ENCODE data around the gene SMIM7.

SMIM7 gene

DNA sequence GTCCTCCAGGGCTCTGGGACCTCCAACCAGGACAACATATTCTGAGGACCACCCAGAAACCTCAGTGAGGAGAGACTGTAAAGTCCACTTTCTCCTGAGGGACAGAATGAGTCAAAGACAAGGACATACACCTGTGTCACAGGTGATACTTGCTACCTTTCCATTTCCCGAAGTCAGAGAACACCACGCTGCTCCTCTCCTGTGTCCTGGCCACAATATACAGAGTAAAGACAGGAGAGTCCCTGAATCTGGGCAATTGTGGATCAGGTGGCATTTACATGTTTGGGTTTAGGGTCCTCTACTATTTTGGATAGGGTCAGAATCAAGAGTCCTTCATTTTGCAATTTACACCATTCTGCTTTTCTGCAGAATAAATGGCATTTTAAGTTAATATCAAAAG, 36.9 kb downstream of the SMIM7 start:
- DNase-seq (ENCODE audit: low read depth, low spot score), result no peak

DNA sequence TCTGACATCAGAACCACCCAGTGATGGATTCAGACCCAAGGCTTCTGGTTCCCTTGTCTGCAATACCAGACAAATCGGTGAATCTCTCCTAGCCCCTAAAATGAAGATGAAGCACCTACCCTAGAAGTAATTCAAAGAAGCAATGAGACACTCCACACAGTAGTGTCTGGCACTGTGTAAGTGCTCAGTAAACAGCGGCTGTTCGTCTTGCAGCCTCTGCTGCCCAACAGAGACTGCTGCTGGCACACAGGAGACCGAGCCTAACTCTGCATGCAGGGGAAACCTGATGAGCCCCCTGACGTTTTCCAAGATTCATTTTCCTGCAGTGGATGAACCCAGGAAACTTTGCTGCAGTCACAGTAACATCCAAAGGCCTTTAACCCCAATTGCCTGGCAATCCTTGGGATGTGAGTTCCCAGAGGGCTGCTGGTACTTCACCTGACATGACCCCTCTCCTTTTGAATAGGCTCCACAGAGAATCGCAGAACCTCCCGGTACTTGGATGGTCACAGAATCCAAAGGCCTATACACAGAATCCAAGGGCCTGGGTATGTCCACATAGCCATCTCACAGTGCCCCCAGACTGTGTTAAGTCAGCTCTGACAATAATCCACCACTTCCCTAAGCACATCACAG, 38.7 kb downstream of the SMIM7 start:
- no peak for DNase-seq (ENCODE audit: low read depth, low spot score)

DNA sequence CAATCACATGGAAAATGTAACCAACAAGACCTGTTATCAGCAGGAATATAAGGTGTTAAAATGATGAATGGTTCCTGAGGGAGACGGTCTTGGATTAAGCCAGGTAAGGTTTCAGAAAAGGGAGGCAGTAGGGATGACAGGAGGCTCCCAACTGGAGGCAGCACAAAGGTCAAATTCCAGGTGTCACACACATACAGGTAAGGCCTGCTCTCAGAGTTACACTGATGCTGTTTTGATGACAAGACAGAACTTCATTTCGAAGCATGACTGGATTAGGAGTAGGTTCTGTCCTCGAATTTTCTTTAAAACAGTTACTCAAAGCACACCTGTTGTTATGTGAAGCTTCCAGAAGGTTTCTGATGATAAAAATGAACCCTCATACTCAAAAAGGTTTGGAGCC, 39.4 kb downstream of the SMIM7 start:
- DNase-seq (ENCODE audit: low read depth, low spot score), result no peak

DNA sequence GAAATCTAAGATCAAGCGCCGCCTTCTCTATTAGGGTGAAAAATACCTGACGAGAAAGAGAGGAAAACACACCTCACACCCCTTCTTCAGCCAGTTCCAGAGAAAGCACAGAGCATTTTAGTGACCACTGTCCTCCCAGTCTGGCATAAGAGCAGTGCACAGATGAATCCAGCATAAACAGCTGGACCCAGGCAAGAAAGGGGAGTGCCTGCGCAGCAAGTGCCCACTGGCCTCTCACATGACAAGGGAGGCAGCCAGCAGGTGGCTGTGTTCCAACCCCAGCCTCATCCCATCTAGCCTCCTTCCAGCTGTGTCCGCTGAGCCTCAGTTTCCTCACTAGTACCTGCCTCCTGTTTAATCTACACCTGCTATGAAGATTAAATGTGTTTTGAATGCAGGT, 39.9 kb downstream of the SMIM7 start:
- no peak for DNase-seq (ENCODE audit: low read depth, low spot score)

DNA sequence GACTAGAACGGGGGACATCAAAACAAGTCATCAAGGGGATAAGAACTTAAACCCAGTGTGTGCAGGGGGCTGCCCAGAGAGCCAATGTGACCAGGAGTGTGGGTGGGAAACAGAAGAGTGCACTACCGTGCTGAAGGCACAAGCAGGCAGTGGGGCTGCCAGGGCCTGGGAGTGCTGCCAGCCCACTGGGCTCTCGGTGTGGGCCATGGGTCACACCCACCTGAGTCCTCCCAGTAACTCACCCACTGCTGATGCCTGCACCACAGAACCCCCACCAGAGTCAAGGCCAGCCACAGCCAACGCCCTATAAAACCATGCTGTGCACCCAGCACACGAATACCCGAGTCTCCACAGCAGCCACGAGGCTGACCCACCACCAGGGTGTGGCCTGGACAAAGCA, 40.5 kb downstream of the SMIM7 start:
- DNase-seq (ENCODE audit: low read depth, low spot score), result no peak

DNA sequence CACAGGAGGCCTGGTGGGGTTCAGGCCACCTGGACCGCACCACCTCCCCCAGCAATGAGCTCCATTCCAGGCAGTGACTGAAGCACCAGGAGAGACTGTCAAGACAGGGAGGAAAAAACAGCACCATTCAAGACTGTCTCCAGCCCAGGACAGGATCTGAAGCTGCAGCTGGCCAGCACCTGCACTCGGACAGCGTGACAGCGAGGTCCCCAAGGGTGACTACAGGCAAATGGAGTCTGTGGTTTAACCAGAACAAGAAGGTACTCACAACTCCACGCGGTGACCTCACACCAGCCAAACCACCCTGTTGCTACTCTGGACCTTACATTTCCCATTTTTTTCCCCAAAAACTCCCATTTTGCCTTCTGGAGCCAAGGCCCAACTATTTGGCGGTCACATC, 41.7 kb downstream of the SMIM7 start:
- no peak for DNase-seq (ENCODE audit: low read depth, low spot score)

DNA sequence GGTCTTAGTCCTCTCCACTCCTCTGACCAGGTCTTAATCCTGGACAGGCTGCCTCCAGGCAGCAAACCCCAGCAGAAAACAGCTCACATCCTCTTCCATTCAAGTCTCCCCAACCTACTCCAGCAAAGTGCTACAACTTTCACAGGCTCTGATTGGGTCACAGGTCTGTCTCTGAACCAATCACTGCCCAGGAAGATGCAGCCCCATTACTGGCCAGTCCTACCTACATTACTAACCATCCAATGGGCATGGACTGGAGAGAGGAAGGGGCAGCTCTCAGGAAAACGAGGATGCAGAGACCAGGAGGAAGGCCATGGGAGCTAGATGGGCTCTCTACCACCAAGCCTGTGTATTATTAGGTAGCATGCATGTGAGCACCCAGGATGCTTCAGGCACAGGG, 44.1 kb downstream of the SMIM7 start:
- DNase-seq (ENCODE audit: low read depth, low spot score), result no peak

DNA sequence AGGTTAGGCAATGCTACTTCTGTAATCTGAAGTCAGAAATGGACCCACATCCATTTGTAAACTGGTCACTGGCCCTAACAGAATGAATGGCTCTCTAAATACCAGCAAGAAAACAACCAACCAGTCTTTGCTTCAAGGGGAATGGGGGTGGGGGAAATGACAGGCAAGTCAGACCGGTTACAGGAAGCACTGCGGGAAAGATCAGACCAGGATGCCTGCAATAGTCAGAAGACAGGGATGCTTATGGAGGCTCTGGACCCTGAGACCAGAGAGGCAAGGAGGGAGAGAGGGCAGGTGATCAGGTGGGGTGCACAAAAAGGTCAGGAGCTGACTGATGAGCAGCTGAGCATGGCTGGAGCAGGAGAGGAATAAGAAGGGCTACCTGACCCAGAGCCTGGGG, 45.0 kb downstream of the SMIM7 start:
- DNase-seq (ENCODE audit: low read depth, low spot score), result peak; percentile 77

DNA sequence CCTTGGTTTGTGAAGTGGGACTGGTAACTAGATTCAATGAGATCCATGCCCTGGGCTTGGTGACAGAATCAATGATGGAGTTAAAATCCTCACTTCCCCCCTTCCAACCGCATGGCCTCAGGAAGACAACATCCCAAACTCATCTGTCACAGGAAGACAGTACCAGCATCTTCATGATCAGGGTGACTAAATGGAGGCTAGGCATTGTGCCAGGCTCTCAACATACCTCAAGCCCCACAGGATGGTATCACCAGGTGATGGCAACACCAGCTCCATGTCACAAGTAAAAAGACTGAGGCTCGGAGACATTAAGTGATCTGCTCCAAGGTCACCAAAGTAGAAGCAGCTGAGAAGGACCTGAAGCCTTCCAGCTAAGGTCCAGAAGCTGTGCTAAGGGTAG, 46.1 kb downstream of the SMIM7 start:
- DNase-seq (ENCODE audit: low read depth, low spot score), result no peak

DNA sequence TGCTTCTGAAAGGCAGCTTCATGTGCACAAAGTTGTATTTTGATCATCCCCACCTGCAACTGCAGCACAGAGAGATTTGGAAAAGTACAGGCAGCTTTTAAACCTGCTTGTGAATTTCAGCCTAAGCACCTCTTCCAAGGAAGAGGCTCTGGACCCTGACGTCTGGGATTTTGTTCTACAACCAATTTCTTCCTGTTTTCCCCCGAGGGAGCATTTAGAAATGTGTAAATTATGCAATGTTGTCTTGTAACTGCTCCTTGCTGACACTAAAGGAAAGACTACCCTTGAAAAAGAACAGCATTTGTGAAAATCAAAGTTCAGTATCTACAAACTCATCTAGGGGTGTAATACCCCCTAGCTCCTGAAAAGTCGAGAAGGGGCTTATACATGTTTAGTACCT, 47.3 kb downstream of the SMIM7 start:
- no peak for DNase-seq (ENCODE audit: low read depth, low spot score)

DNA sequence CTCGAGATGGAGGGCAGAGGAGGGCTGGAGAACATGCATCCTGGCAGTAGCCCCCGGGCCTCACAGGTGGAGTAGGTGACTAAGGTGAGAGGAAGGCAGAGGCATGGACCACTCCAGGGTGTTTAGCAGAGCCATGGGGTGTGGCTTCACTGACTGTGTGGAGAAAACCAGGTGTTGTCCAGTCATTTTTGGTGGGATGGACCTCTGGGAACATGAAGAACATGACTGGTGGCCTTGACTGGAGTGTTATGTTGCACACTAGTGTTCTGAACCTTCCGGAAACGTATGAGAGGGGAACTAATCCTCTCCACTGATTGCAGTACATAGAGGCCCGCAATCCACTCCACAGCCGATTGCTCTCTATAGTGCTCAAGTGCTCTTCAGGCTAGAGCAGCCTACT, 48.8 kb downstream of the SMIM7 start:
- DNase-seq (ENCODE audit: low read depth, low spot score), result no peak

DNA sequence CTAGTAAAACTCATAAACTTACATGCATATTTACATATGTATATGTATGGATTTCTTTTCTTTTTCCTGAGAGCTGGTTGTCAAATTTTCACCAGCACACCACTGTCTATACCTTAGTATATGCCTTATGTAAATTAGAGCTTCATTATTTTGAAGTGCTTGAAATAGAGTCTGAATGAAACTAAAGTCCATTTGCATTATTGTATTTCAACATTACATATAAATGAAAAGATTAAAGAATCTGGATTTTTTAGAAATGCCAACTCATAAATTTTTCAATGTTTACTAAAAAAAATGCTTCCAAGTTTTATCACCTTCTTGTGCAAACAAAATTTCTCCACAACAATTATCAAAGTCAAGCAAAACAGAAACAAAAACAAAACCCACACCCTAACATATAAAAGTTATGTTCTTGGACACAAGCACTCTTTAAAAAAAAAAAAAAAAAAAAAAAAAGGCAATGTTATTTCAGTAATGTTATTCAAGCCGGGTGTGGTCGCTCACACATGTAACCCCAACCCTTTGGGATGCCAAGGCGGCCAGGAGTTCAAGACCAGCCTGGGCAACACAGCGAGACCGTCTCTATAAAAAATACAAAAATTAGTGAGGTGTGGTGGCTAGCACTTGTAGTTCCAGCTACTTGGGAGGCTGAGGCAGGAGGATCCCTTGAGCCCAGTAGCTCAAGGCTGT, 50.3 kb downstream of the SMIM7 start:
- no peak for DNase-seq (ENCODE audit: low read depth, low spot score)

DNA sequence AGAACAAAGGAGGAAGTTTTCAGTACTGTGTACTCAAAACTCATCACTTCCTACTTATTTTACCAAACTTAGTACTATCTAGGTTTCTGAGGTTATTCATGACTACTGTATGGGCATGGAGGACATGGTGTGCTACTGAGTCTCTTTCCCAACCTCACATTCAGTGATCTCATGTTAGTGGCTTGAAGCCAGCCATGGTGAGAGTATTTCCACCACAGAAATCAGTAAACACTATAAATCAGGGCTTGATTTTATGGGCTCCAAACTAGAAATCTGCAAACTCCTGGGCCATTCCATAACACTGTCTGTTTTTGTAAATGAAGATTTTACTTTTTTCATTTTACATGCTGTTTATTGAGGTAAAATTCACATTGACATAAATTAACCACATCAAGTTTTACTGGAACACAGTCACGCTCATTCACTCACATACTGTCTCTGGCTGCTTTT, 51.6 kb downstream of the SMIM7 start:
- DNase-seq (ENCODE audit: low read depth, low spot score), result no peak

DNA sequence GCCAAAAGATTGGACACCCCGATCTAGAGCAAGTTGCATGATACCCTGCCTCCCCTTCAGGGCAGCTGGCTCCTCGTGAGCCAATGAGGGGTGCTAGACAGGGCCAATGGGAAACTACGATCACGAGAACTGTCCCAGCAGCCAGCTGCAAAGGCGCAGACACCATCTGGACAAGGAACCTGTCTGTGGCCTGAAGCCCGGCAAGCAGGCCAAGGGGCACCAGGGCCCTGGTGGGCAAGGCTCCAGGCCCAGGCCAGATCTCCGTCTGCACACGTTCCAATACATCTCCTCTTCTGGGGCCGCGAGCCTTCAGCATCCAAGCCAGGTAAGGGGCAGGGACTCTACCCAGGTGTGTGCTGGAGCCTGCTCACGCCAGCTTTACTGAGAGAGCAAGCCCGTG, 52.1 kb downstream of the SMIM7 start:
- DNase-seq (ENCODE audit: low read depth, low spot score), result no peak

DNA sequence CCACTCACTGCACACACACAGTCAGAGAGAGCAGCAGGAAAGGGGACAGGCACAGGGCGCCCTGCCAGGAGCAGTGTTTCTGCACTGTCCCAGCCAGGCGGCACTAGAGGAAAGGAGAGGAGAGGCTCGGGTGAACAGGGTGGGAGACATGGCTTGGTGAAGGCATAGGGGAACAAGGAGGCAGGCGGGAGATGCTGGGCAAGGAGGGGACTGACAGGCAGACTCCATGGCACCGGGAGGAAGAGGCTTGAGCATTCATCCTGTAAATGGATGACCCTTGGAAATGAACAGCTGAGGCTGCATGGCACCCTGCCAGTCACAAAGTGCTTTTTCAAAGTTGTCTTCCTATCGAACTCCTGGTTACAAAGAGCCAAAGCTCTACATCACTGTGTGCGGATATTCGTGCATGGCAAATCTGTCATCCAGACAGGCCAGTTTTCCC, 54.4 kb downstream of the SMIM7 start:
- DNase-seq (ENCODE audit: low read depth, low spot score), result no peak

DNA sequence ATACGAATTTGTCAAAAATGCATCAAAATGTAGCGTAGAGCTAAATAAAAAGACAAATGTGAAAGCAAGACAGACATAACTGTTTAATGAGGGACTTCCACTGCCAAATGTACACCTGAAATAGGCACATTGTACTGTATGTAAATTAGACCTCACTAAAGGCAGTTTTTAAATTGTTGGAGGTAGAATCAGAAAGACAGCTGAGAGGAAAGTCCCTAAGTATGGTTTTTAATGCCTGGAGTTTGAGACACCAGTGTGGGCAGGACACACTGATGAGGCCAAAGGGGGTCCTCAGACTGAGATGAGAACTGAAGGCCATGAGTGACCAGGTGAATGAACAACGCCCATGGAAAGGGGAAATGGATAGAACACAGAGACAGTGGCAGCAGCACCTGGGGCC, 54.8 kb downstream of the SMIM7 start:
- no peak for DNase-seq (ENCODE audit: low read depth, low spot score)

DNA sequence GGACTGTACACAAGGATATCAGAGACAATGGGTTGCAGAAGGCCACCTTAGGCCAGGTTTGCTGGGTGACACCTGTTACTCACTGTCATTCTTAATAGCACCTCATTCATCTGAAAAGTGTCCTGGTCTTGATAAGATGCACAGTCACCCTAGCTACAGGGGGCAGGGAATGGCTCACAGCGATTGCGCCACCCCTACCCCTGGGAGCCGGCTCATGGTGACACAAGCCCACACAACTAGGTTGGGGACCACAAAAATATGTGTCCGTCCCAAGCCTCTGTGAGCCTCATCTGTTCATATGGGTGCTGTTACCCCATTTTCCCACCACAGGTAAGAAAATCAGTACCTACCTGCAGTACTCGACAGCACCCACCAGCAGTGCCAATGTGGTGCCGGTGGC, 55.3 kb downstream of the SMIM7 start:
- no peak for DNase-seq (ENCODE audit: low read depth, low spot score)

DNA sequence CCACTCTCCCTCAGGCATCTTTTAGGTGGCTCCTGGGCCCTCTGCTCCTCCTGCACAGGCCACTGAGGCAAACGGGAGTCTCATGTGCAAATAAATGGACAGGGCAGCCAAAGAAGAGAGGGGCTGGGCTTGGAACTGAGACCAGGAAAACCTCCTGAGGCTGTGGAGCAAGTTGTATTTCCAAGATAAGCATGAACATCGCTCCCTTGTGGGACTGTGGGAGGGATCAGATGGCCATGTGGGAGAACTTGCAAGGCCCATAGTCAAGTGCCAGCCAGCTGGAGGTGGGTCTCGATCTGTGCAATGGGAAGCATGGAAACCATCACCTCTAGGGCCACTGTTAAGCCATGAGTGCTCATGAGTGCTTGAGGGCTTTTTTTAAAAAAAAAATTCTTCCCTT, 56.9 kb downstream of the SMIM7 start:
- no peak for DNase-seq (ENCODE audit: low read depth, low spot score)

DNA sequence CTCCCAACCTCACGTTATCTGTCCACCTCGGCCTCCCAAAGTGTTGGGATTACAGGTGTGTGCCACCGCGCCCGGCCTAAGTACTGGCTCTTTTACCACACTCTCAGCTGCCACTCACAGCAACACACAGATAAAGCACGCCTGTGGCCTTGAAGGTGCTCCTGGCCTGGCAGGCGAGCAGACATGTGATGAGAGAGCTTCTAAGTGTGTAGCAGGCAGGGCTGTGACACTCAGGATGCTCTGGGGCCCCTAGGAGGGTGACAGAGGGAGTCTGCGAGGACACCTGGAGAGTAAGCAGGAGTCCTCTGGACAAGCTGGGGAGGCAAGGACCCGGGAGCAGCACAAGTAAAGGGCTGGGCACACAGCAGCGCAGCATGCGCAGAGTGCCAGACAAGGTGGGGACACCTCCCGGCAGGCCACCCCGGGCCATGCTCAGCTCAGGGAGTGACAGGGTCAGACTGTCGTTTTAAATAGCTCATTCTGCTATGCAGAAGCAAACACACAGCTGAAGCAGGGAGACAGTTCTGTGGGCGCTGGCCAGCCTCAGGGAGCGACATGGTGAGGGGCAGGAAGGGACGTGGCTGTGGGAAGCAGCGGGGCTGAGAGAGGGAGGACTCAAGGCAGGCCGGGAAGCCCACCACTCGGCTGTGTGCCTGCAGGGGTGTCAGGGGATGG, 58.4 kb downstream of the SMIM7 start:
- no peak for DNase-seq (ENCODE audit: low read depth, low spot score)

DNA sequence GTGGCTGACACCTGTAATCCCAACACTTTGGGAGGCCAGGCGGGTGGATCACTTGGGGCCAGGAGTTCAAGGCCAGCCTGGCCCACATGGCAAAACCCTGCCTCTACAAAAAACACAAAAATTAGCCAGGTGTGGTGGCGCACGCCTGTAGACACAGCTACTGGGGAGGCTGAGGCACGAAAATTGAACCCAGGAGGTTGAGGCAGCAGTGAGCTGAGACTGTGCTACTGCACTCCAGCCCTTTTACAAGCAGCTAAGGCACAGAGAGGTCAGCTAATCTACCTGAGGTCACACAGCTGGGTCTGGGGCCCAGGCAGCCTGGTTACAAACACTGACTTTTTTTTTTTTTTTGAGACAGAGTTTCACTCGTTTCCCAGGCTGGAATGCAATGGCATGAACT, 59.1 kb downstream of the SMIM7 start:
- DNase-seq (ENCODE audit: low read depth, low spot score), result no peak

DNA sequence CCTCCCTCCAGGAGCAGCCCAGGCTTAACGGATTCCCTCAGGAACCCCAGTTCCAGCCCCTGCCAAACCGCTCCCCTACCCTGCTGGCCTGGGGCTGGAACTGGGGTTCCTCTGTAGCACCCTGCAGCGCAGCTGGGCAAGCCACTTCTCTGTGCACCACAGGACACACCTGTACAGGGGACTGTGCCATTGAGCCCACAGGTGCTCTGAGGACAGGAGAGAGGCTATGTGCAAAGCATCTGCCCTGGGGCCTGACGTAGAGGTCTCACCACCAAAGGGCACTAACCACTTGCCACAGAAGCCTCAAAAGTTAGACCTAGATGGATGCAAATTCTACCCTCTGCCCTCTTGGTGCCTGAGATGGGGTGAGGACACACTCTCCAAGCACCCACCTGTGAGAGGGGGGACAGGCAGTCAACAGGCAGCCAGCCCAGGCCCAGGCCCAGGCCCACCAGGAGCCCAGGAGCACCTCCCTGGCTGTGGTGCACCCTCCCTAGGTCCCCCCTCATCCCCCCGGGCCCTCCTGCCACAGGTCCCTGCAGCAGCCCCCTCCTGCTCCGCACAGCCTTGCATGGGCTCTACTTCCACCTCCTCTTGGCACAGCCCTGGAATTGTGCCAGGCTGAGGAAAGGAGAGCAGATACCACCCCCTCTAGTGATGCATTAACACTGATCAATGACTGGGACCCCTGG, 60.1 kb downstream of the SMIM7 start:
- DNase-seq (ENCODE audit: low read depth, low spot score), result no peak

DNA sequence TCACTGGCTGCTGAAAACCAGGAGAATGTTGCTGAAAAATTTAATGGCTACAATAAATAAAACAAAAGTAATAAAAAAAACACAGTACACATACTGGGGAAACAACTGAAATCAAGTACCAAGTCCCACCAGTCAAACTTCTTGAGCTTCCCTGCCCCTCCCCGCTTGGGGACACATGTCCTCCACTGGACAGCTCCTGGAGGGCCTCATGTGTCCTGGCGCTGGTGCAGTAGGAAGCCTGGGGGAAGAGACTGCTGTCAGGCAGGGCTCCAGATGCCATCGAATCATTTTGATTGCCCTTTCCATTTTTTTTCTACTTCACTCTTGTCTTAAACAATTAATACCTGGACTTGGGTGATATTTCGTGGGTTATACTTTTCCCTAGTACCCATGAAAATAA, 61.1 kb downstream of the SMIM7 start:
- DNase-seq (ENCODE audit: low read depth, low spot score), result no peak

DNA sequence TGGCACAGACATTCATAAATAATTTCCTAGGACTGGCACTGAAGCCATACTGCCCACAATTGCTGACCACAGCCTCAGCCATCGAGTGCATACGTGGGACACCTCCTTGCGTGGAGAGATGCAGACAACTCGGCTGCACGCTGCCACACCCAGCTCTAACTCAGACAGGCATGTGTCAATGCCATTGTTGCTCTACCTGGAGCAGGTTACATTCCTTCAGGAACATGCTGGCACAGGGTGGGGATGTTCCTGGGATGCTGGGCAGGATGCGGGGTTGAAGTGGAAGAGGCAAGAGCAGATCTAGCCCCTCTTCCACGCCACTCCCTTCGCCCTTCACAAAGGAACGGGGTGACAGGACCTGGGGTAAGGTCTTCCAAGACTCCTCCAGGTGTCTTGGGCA, 63.5 kb downstream of the SMIM7 start:
- no peak for DNase-seq (ENCODE audit: low read depth, low spot score)

All from ELF-1 (cell line).